HepG2 (cell line): ENCODE measurements around the gene PDCD11. TPM values are rescaled to one million over a fixed set of nuclear protein-coding genes. Genes with fewer than 3 reads are reported as not detected.
A peak's percentile ranks its signal among the peaks of the same experiment; 100 is the strongest.

ENCODE experiments used
- ATAC-seq: fragments of 200-7000 bp; cut with Tn5 transposase; 3 replicates; pipeline ENCODE4 v1.9.1; 2020; ENCODE audit warnings: mild to moderate bottlenecking, moderate library complexity
- BruUV-seq: library from RNA; stranded (reverse); fragments of 400-500 nt; replicated peaks from 2 replicates; lab custom pipeline; 2021; lab: Mats Ljungman, UMichigan
- CTCF ChIA-PET: fragments of 300-600 bp; formaldehyde crosslinking; extraction: SDS; loops from one replicate; lab custom pipeline; 2021; ENCODE audit warnings: low total read pairs, inconsistent platforms, low intra/inter-chr PET ratio; lab: Yijun Ruan, JAX
- POLR2A ChIA-PET: fragments of 350-600 bp; sonication (Branson Sonifier 250); formaldehyde crosslinking; loops from one replicate; lab custom pipeline; 2020; ENCODE audit warnings: antibody characterized with exemption, inconsistent platforms; lab: Yijun Ruan, JAX
- DNase-seq: peaks from one replicate; pipeline ENCODE4 v3.0.0-alpha.2; 2015; ENCODE audit warnings: low spot score
- FAIRE-seq: peaks from 3 replicates; lab custom pipeline; 2011; peaks lifted over from hg19 to GRCh38; lab: Jason Lieb, UNC
- H2AFZ ChIP-seq: one replicate; pipeline ENCODE4 v1.6.1; 2011; ENCODE audit warnings: low read length, inconsistent platforms
- H3K27ac ChIP-seq: fragments of 300-600 bp; 3 replicates; pipeline ENCODE4 v1.8.0; 2011; ENCODE audit warnings: mixed run types, mild to moderate bottlenecking, mixed read lengths, low read length, inconsistent platforms; ENCODE audit not compliant: insufficient read depth; ENCODE audit errors: extremely low read length
- H3K27me3 ChIP-seq, 2 experiments: fragments of 200-600 bp in 1 of 2; 2 replicates in 1 of 2; 3 replicates in 1 of 2; pipeline versions ENCODE4 v1.6.0 to v1.8.0; 2011; ENCODE audit warnings: low read length in 2 of 2, mild to moderate bottlenecking in 2 of 2, moderate library complexity in 2 of 2, inconsistent platforms in 1 of 2; ENCODE audit not compliant: insufficient read depth in 2 of 2, control insufficient read depth in 1 of 2
- H3K36me3 ChIP-seq, 2 experiments: fragments of 200-600 bp in 1 of 2; replicated peaks in 1 of 2; 2 replicates in 1 of 2; 3 replicates in 1 of 2; pipeline versions ENCODE4 v1.5.1 to v1.8.0; 2011; ENCODE audit warnings: low read length in 2 of 2, inconsistent platforms in 1 of 2; ENCODE audit not compliant: insufficient read depth in 2 of 2, control insufficient read depth in 1 of 2
- H3K4me1 ChIP-seq: 2 replicates; pipeline ENCODE4 v1.5.1; 2012; ENCODE audit warnings: low read length, inconsistent platforms; ENCODE audit not compliant: insufficient read depth
- H3K4me2 ChIP-seq: 2 replicates; pipeline ENCODE4 v1.6.0; 2011; ENCODE audit warnings: low read depth, low read length, inconsistent platforms
- H3K4me3 ChIP-seq, 3 experiments: fragments of 200-600 bp in 1 of 3; sonication (generic), shearing (Covaris generic) in 1 of 3; replicated peaks in 1 of 3; 2 replicates each; pipeline ENCODE4 v1.5.1; 2011 to 2016; ENCODE audit warnings: low read length in 3 of 3, inconsistent platforms in 2 of 3, low read depth in 2 of 3, mild to moderate bottlenecking in 2 of 3, control low read depth in 1 of 3, mixed read lengths in 1 of 3; ENCODE audit not compliant: insufficient read depth in 1 of 3
- H3K79me2 ChIP-seq: one replicate; pipeline ENCODE4 v1.6.1; 2011; ENCODE audit warnings: low read length, inconsistent platforms; ENCODE audit not compliant: insufficient read depth
- H3K9ac ChIP-seq: 2 replicates; pipeline ENCODE4 v1.6.0; 2011; ENCODE audit warnings: mild to moderate bottlenecking, low read depth, low read length, inconsistent platforms; ENCODE audit not compliant: insufficient read depth
- H3K9me3 ChIP-seq: 2 replicates; pipeline ENCODE4 v1.5.1; 2012; ENCODE audit warnings: mild to moderate bottlenecking, low read length
- H4K20me1 ChIP-seq: 2 replicates; pipeline ENCODE4 v1.6.0; 2011; ENCODE audit warnings: inconsistent platforms, mild to moderate bottlenecking, low read length, moderate library complexity; ENCODE audit not compliant: insufficient read depth
- ATAD3A ChIP-seq: sonication (generic); formaldehyde crosslinking; IDR thresholded peaks from 2 replicates; pipeline ENCODE4 v1.4.0; 2020; ENCODE audit warnings: missing genetic modification reagents
- CHD2 ChIP-seq: IDR thresholded peaks from 2 replicates; pipeline ENCODE4 v1.6.1; 2011; ENCODE audit warnings: low read depth, low read length, improper control_type of control experiment
- ETS1 ChIP-seq: sonication (generic); formaldehyde crosslinking; IDR thresholded peaks from 2 replicates; pipeline ENCODE4 v1.4.0; 2020; ENCODE audit warnings: missing genetic modification reagents
- IRF9 ChIP-seq: sonication (generic); formaldehyde crosslinking; IDR thresholded peaks from 2 replicates; pipeline ENCODE4 v1.8.0; 2022; ENCODE audit warnings: missing genetic modification reagents, mild to moderate bottlenecking, borderline replicate concordance
- MXD3 ChIP-seq: IDR thresholded peaks from 2 replicates; pipeline ENCODE4 v1.6.1; 2016; ENCODE audit warnings: mild to moderate bottlenecking, missing biosample characterization, missing genetic modification reagents
- NCOA1 ChIP-seq: sonication (generic); formaldehyde crosslinking; IDR thresholded peaks from 2 replicates; pipeline ENCODE4 v1.9.0; 2021; ENCODE audit warnings: missing genetic modification reagents
- NR2F1 ChIP-seq, 2 experiments: fragments of 450-650 bp in 1 of 2; formaldehyde crosslinking in 1 of 2; IDR thresholded peaks; 2 replicates each; pipeline versions ENCODE4 v1.5.0 to v1.6.1; 2016 to 2020; ENCODE audit warnings: mild to moderate bottlenecking in 1 of 2, missing compliant biosample characterization in 1 of 2, missing genetic modification reagents in 1 of 2, moderate library complexity in 1 of 2
- ZNF274 ChIP-seq: sonication (generic); formaldehyde crosslinking; IDR thresholded peaks from 2 replicates; pipeline ENCODE4 v1.5.1; 2020; ENCODE audit warnings: mild to moderate bottlenecking, missing genetic modification reagents
- ZNF446 ChIP-seq: sonication (generic); formaldehyde crosslinking; IDR thresholded peaks from 2 replicates; pipeline ENCODE4 v1.5.0; 2020; ENCODE audit warnings: mild to moderate bottlenecking, missing genetic modification reagents
- ZNF484 ChIP-seq: sonication (generic); formaldehyde crosslinking; IDR thresholded peaks from 2 replicates; pipeline ENCODE4 v1.5.1; 2020; ENCODE audit warnings: mild to moderate bottlenecking, low read depth, missing genetic modification reagents, borderline replicate concordance
- ZNF609 ChIP-seq: sonication (generic); formaldehyde crosslinking; IDR thresholded peaks from 2 replicates; pipeline ENCODE4 v1.4.0; 2020; ENCODE audit warnings: mild to moderate bottlenecking, missing genetic modification reagents, borderline replicate concordance
- ZNF7 ChIP-seq: IDR thresholded peaks from 2 replicates; pipeline ENCODE4 v1.6.1; 2016; ENCODE audit warnings: missing biosample characterization, missing genetic modification reagents
- WGBS: methylation state at CpG from one replicate; pipeline ENCODE4 v1.1.6; 2017; ENCODE audit warnings: low lambda C conversion rate; 5-methylcytosine and 5-hydroxymethylcytosine counted together
- in situ Hi-C: cut with HindIII; loops from 2 replicates; pipeline ENCODE4 v1.10.0; 2017; ENCODE audit warnings: low pct_unique_long_range_greater_than_20kb; ENCODE audit not compliant: extremely low pct_ligation_motif_present
- intact Hi-C: fragments of 100-400 bp; cut with micrococcal nuclease; formaldehyde crosslinking; loops from one replicate; pipeline ENCODE4 v1.10.0; 2022; ENCODE audit not compliant: unreplicated experiment
- polyA plus RNA-seq, 8 experiments: library from polyadenylated mRNA; depleted of rRNA in 3 of 8; stranded (reverse) in 7 of 8; unstranded in 1 of 8; fragments of >200 nt; fragmentation: Illumina TruSeq in 4 of 8; extraction: Trizol in 4 of 8; gene quantifications; 2 replicates each; pipeline versions ENCODE4 v1.2.1 to v1.2.3, GENCODE V29; 2011 to 2016; ENCODE audit warnings: low read depth in 4 of 8, missing spikeins in 1 of 8, mixed read lengths in 1 of 8; ENCODE audit not compliant: insufficient read depth in 1 of 8
- total RNA-seq, 5 experiments: library from RNA; depleted of rRNA; stranded (reverse); fragments of >200 nt; fragmentation: Illumina TruSeq; extraction: Trizol; gene quantifications; 2 replicates each; pipeline ENCODE4 v1.2.3, GENCODE V29; 2016; ENCODE audit warnings: low read depth in 1 of 5

PDCD11 gene
- total and polyA plus RNA-seq, 2 of the 13 experiments (the other 11 are each of a cell fraction or from before 2014, with no cell fraction given) = 12.8 to 52.8 TPM

GRCh38 chr10:103466734-103467133 is 70.3 kb downstream of the PDCD11 start:
- in situ Hi-C loops = no loop called here
- Histone ChIP-seq H3K27me3 (peaks cover 0 to 36% of the 10 kb centered on the region in 2 experiments; a peak in 3 of 5 replicates), H3K27ac (no peak overlapping the region), H3K9me3 (no peaks in the 10 kb centered on the region)
- CTCF ChIA-PET = no interaction called here
- 22% methylated on average over 3 of the region's 3 CpGs for WGBS
- TF ChIP-seq NCOA1 (no peak), ZNF274 (no peak), ZNF484 (CRISPR knock-in tag) (no peak), ZNF446 (CRISPR knock-in tag) (no peak), MXD3 (CRISPR knock-in tag) (no peak), ZNF609 (CRISPR knock-in tag) (no peak), ATAD3A (no peak), CHD2 (no peak), ETS1 (CRISPR knock-in tag) (no peak), NR2F1 (CRISPR knock-in tag; IDR thresholded peaks at IDR 0.05) (no peak), IRF9 (CRISPR knock-in tag) (no peak), ZNF7 (CRISPR knock-in tag) (no peak)
- TF ChIP-seq, all 625 proteins: peak for 0
- Histone ChIP-seq H3K36me3 (no peaks in the 10 kb centered on the region), H2AFZ (no peak overlapping the region), H3K9ac (no peak overlapping the region), H3K4me3 (no peak overlapping the region), H3K4me2 (peak overlapping the region; percentile 27; the same call in 1 of the 2 replicates), H3K4me1 (peaks cover 12% of the 10 kb centered on the region), H4K20me1 (no peaks in the 10 kb centered on the region), H3K79me2 (no peaks in the 10 kb centered on the region)
- DNase-seq (no peak), FAIRE-seq (no peak), ATAC-seq (no peak)
- POLR2A ChIA-PET = no interaction called here
- no TSS peak for BruUV-seq
- intact Hi-C loops = no loop called here
